SK-N-SH (cell line): ENCODE data around the gene BSPH1.

ENCODE experiments used
- CTCF ChIP-seq: fragments of 200-600 bp; sonication (generic); IDR thresholded peaks from 2 replicates; pipeline ENCODE4 v1.6.1; 2017; ENCODE audit warnings: antibody characterized with exemption, mild to moderate bottlenecking, moderate library complexity
- TF ChIP-seq, protein P1 (sequence below): IDR thresholded peaks from 2 replicates; pipeline ENCODE4 v1.6.1; 2012; ENCODE audit warnings: mild to moderate bottlenecking, low read depth, low read length, moderate library complexity

GRCh38 chr19:48030073-48030472, 38.1 kb upstream of the BSPH1 start:
- TF ChIP-seq, protein P1, sequence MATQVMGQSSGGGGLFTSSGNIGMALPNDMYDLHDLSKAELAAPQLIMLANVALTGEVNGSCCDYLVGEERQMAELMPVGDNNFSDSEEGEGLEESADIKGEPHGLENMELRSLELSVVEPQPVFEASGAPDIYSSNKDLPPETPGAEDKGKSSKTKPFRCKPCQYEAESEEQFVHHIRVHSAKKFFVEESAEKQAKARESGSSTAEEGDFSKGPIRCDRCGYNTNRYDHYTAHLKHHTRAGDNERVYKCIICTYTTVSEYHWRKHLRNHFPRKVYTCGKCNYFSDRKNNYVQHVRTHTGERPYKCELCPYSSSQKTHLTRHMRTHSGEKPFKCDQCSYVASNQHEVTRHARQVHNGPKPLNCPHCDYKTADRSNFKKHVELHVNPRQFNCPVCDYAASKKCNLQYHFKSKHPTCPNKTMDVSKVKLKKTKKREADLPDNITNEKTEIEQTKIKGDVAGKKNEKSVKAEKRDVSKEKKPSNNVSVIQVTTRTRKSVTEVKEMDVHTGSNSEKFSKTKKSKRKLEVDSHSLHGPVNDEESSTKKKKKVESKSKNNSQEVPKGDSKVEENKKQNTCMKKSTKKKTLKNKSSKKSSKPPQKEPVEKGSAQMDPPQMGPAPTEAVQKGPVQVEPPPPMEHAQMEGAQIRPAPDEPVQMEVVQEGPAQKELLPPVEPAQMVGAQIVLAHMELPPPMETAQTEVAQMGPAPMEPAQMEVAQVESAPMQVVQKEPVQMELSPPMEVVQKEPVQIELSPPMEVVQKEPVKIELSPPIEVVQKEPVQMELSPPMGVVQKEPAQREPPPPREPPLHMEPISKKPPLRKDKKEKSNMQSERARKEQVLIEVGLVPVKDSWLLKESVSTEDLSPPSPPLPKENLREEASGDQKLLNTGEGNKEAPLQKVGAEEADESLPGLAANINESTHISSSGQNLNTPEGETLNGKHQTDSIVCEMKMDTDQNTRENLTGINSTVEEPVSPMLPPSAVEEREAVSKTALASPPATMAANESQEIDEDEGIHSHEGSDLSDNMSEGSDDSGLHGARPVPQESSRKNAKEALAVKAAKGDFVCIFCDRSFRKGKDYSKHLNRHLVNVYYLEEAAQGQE: no peak
- no peak for TF ChIP-seq CTCF
